Loucy (cell line): ENCODE results near the gene PODXL2.

Experiments used
- H2AFZ ChIP-seq: fragments of 200-600 bp; sonication (generic); 2 replicates; pipeline ENCODE4 v1.6.0; 2016; ENCODE audit warnings: antibody characterized with exemption, mild to moderate bottlenecking, low read length, moderate library complexity
- H3F3A ChIP-seq: fragments of 200-600 bp; 2 replicates; pipeline ENCODE4 v1.6.0; 2016; ENCODE audit warnings: antibody characterized with exemption, low read depth, mild to moderate bottlenecking
- H3K27me3 ChIP-seq: fragments of 200-600 bp; sonication (generic); 2 replicates; pipeline ENCODE4 v1.6.1; 2014; ENCODE audit warnings: low read length, mild to moderate bottlenecking; ENCODE audit not compliant: insufficient read depth, poor library complexity, severe bottlenecking
- H3K36me3 ChIP-seq: fragments of 200-600 bp; sonication (generic); 2 replicates; pipeline ENCODE4 v1.6.1; 2016; ENCODE audit warnings: low read length; ENCODE audit not compliant: insufficient read depth
- H3K4me1 ChIP-seq: fragments of 200-600 bp; sonication (generic); 2 replicates; pipeline ENCODE4 v1.5.1; 2014; ENCODE audit warnings: low read length, mild to moderate bottlenecking; ENCODE audit not compliant: insufficient read depth, poor library complexity, severe bottlenecking
- H3K4me2 ChIP-seq: fragments of 200-600 bp; sonication (generic); 2 replicates; pipeline ENCODE4 v1.6.0; 2014; ENCODE audit warnings: antibody characterized with exemption, low read length, low read depth, mild to moderate bottlenecking; ENCODE audit not compliant: poor library complexity, severe bottlenecking
- H3K4me3 ChIP-seq: fragments of 200-600 bp; sonication (generic); 2 replicates; pipeline ENCODE4 v1.5.1; 2014; ENCODE audit warnings: low read length, mild to moderate bottlenecking, mixed read lengths; ENCODE audit not compliant: poor library complexity, severe bottlenecking
- H3K79me2 ChIP-seq: fragments of 200-600 bp; sonication (generic); 2 replicates; pipeline ENCODE4 v1.6.1; 2014; ENCODE audit warnings: low read length; ENCODE audit not compliant: insufficient read depth
- H3K9ac ChIP-seq: fragments of 200-600 bp; sonication (generic); 2 replicates; pipeline ENCODE4 v1.6.0; 2014; ENCODE audit warnings: mild to moderate bottlenecking, low read depth, low read length, moderate library complexity; ENCODE audit not compliant: poor library complexity, severe bottlenecking
- H3K9me2 ChIP-seq: fragments of 200-600 bp; sonication (generic); replicated peaks from 2 replicates; pipeline ENCODE4 v1.6.1; 2016; ENCODE audit warnings: low read depth, low read length, mixed read lengths
- H3K9me3 ChIP-seq: fragments of 200-600 bp; sonication (generic); 2 replicates; pipeline ENCODE4 v1.6.1; 2014; ENCODE audit warnings: mild to moderate bottlenecking, antibody characterized with exemption, low read length, low read depth; ENCODE audit not compliant: insufficient read depth
- H4K20me1 ChIP-seq: fragments of 200-600 bp; sonication (generic); 2 replicates; pipeline ENCODE4 v1.6.0; 2014; ENCODE audit warnings: antibody characterized with exemption, low read length, mild to moderate bottlenecking; ENCODE audit not compliant: insufficient read depth, poor library complexity, severe bottlenecking
- EZH2phosphoT487 ChIP-seq: fragments of 200-600 bp; IDR thresholded peaks from 2 replicates; pipeline ENCODE4 v1.6.1; 2018; ENCODE audit warnings: antibody characterized with exemption, mild to moderate bottlenecking, moderate library complexity, borderline replicate concordance
- TF ChIP-seq, protein P1 (sequence below): fragments of 200-600 bp; sonication (generic); conservative IDR thresholded peaks from 2 replicates; pipeline ENCODE4 v1.5.1; 2014; ENCODE audit warnings: mild to moderate bottlenecking, antibody characterized with exemption, low read length

The PODXL2 gene

DNA sequence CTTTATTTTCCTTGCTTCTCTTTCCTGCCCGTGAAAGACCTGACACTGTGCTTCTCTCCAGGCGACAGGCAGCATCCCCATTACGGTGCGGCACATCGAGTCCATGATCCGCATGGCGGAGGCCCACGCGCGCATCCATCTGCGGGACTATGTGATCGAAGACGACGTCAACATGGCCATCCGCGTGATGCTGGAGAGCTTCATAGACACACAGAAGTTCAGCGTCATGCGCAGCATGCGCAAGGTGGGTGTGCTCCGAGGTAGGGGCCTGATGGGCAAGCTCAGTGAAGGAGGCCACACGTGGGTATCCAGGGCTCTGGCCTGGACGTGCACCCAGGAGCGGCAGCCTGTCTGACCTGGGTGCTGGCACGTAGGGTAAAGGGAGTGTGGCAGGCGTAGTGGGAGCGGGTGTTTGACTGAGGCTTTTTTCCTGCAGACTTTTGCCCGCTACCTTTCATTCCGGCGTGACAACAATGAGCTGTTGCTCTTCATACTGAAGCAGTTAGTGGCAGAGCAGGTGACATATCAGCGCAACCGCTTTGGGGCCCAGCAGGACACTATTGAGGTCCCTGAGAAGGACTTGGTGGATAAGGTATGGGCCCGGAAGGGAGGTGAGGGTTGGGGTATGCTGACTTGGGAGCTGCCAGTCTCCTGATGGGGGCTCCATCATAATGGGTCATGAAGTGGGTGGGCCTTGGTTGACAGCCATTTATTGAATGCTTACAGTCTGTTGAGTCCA lies 8.2 kb upstream of the PODXL2 start:
- H3K27me3 ChIP-seq = no peaks in the 10 kb centered on the region
- no peak overlapping the region for H3K4me3 ChIP-seq
- no peaks in the 10 kb centered on the region for H3F3A ChIP-seq
- TF ChIP-seq EZH2phosphoT487 = no peak
- TF ChIP-seq, protein P1, sequence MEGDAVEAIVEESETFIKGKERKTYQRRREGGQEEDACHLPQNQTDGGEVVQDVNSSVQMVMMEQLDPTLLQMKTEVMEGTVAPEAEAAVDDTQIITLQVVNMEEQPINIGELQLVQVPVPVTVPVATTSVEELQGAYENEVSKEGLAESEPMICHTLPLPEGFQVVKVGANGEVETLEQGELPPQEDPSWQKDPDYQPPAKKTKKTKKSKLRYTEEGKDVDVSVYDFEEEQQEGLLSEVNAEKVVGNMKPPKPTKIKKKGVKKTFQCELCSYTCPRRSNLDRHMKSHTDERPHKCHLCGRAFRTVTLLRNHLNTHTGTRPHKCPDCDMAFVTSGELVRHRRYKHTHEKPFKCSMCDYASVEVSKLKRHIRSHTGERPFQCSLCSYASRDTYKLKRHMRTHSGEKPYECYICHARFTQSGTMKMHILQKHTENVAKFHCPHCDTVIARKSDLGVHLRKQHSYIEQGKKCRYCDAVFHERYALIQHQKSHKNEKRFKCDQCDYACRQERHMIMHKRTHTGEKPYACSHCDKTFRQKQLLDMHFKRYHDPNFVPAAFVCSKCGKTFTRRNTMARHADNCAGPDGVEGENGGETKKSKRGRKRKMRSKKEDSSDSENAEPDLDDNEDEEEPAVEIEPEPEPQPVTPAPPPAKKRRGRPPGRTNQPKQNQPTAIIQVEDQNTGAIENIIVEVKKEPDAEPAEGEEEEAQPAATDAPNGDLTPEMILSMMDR = no peak
- peaks cover 20% of the 10 kb centered on the region for H4K20me1 ChIP-seq
- H3K79me2 ChIP-seq = peaks cover 4% of the 10 kb centered on the region; the same call in 1 of the 2 replicates
- no peaks in the 10 kb centered on the region for H3K9me3 ChIP-seq
- H3K9ac ChIP-seq = no peak overlapping the region
- no peaks in the 10 kb centered on the region for H3K9me2 ChIP-seq
- no peak overlapping the region for H3K4me2 ChIP-seq
- peaks cover 76% of the 10 kb centered on the region; the same call in 1 of the 2 replicates for H3K36me3 ChIP-seq
- H3K4me1 ChIP-seq = no peaks in the 10 kb centered on the region
- H2AFZ ChIP-seq = no peak overlapping the region

GRCh38 chr3:127622031-127622430 lies 7.0 kb upstream of the PODXL2 start:
- TF ChIP-seq, protein P1 = no peak
- no peak for TF ChIP-seq EZH2phosphoT487
- peaks cover 64% of the 10 kb centered on the region; the same call in 1 of the 2 replicates for H3K36me3 ChIP-seq

DNA sequence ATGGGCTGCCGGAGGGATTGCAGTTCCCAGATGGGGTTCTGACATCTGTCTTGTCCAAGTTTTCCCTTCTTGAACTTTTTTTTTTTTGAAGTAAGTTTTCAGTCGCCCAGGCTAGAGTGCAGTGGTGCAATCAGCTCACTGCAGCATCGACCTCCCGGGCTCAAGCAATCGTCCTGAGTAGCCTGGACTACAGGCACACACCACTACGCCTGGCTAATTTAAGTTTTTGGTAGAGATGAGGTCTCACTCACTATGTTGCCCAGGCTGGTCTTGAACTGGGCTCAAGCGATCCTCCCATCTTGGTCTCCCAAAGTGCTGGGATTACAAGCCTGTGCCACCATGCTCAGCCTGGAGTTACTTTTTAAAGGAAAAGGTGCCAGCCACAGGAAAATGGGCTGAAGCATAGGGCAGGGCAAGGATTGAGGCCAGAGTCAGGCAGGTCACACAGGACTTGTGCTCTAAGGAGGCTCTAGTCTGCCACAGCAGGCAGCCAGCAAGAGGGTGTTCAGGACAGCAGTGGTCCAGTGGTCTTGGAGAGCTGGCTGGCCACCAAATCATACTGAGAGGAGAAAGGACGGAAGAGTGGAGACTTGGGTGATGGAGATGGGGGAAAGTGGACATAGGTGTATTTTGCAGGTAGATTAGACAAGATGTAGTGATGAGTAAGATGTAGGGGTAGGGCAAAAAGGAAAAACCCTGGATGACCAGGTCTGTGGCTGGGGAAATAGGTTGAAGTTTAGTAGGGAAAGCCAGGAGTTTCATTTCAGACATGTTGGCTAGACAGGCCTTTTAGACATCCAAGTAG lies 6.0 kb upstream of the PODXL2 start:
- peaks cover 9% of the 10 kb centered on the region for H4K20me1 ChIP-seq
- no peaks in the 10 kb centered on the region for H3K9me2 ChIP-seq
- H3K36me3 ChIP-seq = peaks cover 54% of the 10 kb centered on the region; the same call in 1 of the 2 replicates
- no peaks in the 10 kb centered on the region for H3K9me3 ChIP-seq
- TF ChIP-seq, protein P1 = no peak
- no peak for TF ChIP-seq EZH2phosphoT487
- H2AFZ ChIP-seq = no peak overlapping the region
- H3K4me2 ChIP-seq = no peak overlapping the region
- no peak overlapping the region for H3K4me3 ChIP-seq
- no peak overlapping the region for H3K9ac ChIP-seq
- H3K79me2 ChIP-seq = no peaks in the 10 kb centered on the region
- H3K4me1 ChIP-seq = peaks cover 4% of the 10 kb centered on the region
- no peaks in the 10 kb centered on the region for H3F3A ChIP-seq
- H3K27me3 ChIP-seq = no peaks in the 10 kb centered on the region

More at GRCh38 chr3:127622031-127622430, 7.0 kb upstream of the PODXL2 start:
- Histone ChIP-seq H3K79me2 (no peaks in the 10 kb centered on the region), H4K20me1 (peaks cover 13% of the 10 kb centered on the region), H2AFZ (no peak overlapping the region), H3K9me2 (no peaks in the 10 kb centered on the region), H3K4me1 (peaks cover 4% of the 10 kb centered on the region), H3K4me2 (no peak overlapping the region), H3K4me3 (no peak overlapping the region), H3K27me3 (no peaks in the 10 kb centered on the region), H3F3A (no peaks in the 10 kb centered on the region), H3K9me3 (no peaks in the 10 kb centered on the region), H3K9ac (no peak overlapping the region)
